Measurements from ENCODE around the gene SYT14. TPM values are rescaled to one million over a fixed set of nuclear protein-coding genes. Genes with fewer than 3 reads are reported as not detected.
A peak's percentile ranks its signal among the peaks of the same experiment; 100 is the strongest.

Gene SYT14
- total RNA-seq, 1 experiment from 2014 or later, result 0.07 TPM

GRCh38 chr1:210200124-210200736, 262.2 kb downstream of the SYT14 start:
- ATAC-seq (no peak), DNase-seq (ENCODE audit: low read depth, low spot score) (no peak)
- Histone ChIP-seq H3K9me3 (ENCODE audit: control insufficient read depth in 1 of 2, insufficient read depth in 1 of 2, low read depth in 1 of 2, low read length in 2 of 2) (peaks cover 0 to 6% of the 10 kb centered on the region in 2 experiments; a peak in 1 of 4 replicates), H2AFZ (ENCODE audit: low read depth, low read length, poor library complexity, severe bottlenecking) (no peak overlapping the region), H4K20me1 (ENCODE audit: insufficient read depth) (no peaks in the 10 kb centered on the region), H3K27me3 (ENCODE audit: insufficient read depth, low read length) (no peaks in the 10 kb centered on the region), H3K9me2 (ENCODE audit: insufficient read depth) (no peaks in the 10 kb centered on the region), H3K79me2 (ENCODE audit: insufficient read depth, low read length) (no peaks in the 10 kb centered on the region), H3K36me3 (ENCODE audit: control insufficient read depth in 1 of 2, insufficient read depth in 2 of 2, low read length in 2 of 2) (no peaks in the 10 kb centered on the region), H3K4me1 (ENCODE audit: control insufficient read depth in 1 of 2, insufficient read depth in 2 of 2, low read length in 2 of 2) (no peaks in the 10 kb centered on the region), H3K9ac (ENCODE audit: low read length) (no peak overlapping the region), H3K27ac (ENCODE audit: low read depth, low read length) (no peak overlapping the region), H3K4me3 (replicated peaks in 1 of 2; ENCODE audit: low read depth in 1 of 2, low read length in 2 of 2) (no peak overlapping the region), H3K4me2 (ENCODE audit: low read length) (no peak overlapping the region)
- ChIA-PET CTCF (interaction anchor here (1.0 kb wide), 1 partner anchor 111 kb away, joined by 8 read pairs; no protein-coding TSS in a partner anchor), POLR2A (no interaction called here), RAD21 (ENCODE audit: low non-redundant PET in 1 of 2, low total read pairs in 2 of 2, uncharacterized antibody in 2 of 2, unreplicated experiment in 2 of 2) (no interaction called here)
- intact Hi-C loops (cut with micrococcal nuclease), result no loop called here
- no TSS peak for BruUV-seq (replicated peaks)
- TF ChIP-seq RAD21 (IDR thresholded peaks at IDR 0.05; ENCODE audit: low read depth) (peak; percentile 29; the same call in 1 of the 2 replicates), CBX3 (IDR thresholded peaks at IDR 0.05; ENCODE audit: low read depth) (no peak), SP1 (IDR thresholded peaks at IDR 0.05; ENCODE audit: low read depth) (no peak), POLR2AphosphoS5 (IDR thresholded peaks at IDR 0.05; ENCODE audit: low read depth, low read length) (no peak), FOSL1 (IDR thresholded peaks at IDR 0.05; ENCODE audit: low read depth) (no peak), ZBTB33 (IDR thresholded peaks at IDR 0.05; ENCODE audit: extremely low read depth, insufficient replicate concordance, low read length) (no peak), SIN3A (IDR thresholded peaks at IDR 0.05; ENCODE audit: low read depth) (no peak), EZH2 (IDR thresholded peaks at IDR 0.05) (no peak), CTCF (IDR thresholded peaks at IDR 0.05 in 2 of 3, conservative IDR thresholded peaks at IDR 0.05 in 1 of 3; ENCODE audit: borderline replicate concordance in 1 of 3, insufficient read depth in 1 of 3, low read depth in 2 of 3, low read length in 2 of 3) (0 out of 6 replicates have a peak, but pooled peaks of 1 of the 3 experiments have one; percentile 9)
- TF ChIP-seq, protein P1, sequence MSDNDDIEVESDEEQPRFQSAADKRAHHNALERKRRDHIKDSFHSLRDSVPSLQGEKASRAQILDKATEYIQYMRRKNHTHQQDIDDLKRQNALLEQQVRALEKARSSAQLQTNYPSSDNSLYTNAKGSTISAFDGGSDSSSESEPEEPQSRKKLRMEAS (IDR thresholded peaks at IDR 0.05), result no peak

All from HCT116 (cell line).